ENCODE measurements around the gene ZMYND8.

Gene ZMYND8

GRCh38 chr20:47256668-47257236 lies 99.7 kb downstream of the ZMYND8 start:
- H3K27ac ChIP-seq, result no peak overlapping the region
- TF ChIP-seq ZFX (IDR thresholded peaks at IDR 0.05; ENCODE audit: borderline replicate concordance), result no peak
- no peak for TF ChIP-seq CTCF (IDR thresholded peaks at IDR 0.05)

GRCh38 chr20:47253872-47254271 lies 102.6 kb downstream of the ZMYND8 start:
- no peak overlapping the region for H3K27ac ChIP-seq

DNA sequence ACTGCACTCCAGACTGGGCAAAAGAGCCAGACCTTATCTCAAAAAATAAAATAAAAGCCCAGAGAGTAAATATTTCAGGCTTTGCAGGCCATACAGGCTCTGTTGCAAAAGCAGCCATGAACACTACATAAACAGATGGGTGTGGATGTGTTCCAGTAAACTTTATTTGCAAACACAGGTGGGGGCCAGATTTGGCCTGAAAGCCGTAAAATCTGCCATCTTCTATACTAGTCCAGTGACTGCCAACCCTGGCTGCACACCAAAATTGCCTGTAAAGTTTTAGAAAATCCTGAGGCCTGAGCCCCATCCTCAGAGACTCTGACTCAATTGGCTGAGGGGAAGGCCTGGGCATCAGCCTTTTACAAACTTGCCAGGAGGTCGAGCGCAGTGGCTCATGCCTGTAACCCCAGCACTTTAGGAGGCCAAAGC lies 103.6 kb downstream of the ZMYND8 start:
- TF ChIP-seq CTCF (IDR thresholded peaks at IDR 0.05) (no peak), ZFX (IDR thresholded peaks at IDR 0.05; ENCODE audit: borderline replicate concordance) (no peak)
- H3K27ac ChIP-seq, result peak overlapping the region; percentile 54

More at GRCh38 chr20:47253872-47254271, 102.6 kb downstream of the ZMYND8 start:
- TF ChIP-seq CTCF (IDR thresholded peaks at IDR 0.05), result no peak
- no peak for TF ChIP-seq ZFX (IDR thresholded peaks at IDR 0.05; ENCODE audit: borderline replicate concordance)

DNA sequence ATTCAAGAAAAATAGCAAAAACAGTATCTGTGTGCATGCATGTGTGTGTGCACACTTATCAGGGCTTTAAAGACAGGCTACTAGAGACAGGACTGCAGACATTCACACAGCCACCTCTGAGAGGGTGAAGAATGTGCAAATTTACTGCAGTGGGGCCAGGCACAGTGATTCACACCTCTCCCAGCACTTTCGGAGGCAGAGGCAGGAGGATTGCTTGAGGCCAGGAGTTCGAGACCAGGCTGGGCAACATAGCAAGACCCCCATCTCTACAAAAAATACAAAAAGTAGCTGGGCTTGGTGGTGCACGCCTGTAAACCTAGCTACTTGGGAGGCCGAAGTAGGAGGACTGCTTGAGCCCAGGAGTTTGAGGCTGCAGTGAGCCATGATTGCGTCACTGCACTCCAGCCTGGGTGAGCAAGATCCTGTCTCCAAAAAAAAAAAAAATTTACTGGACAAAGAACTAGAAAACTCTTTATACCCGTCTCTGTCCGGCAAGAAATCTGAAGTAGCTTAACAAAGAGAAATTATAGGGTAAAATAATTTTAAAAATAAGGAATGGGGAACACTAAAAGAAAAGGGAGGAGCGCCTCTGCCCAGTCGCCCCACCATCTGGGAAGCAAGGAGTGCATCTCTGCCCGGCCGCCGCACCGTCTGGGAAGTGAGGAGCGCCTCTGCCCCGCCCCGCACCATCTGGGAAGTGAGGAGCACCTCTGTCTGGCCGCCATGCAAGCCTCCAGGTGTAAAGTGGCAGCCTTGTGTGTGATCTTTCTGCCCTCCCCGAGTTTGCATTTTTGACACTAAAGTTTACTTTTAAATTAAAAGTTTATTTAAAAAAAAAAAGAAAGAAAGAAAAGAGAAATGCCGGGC lies 105.1 kb downstream of the ZMYND8 start:
- TF ChIP-seq CTCF (IDR thresholded peaks at IDR 0.05), result no peak
- no peak for TF ChIP-seq ZFX (IDR thresholded peaks at IDR 0.05; ENCODE audit: borderline replicate concordance)
- no peak overlapping the region for H3K27ac ChIP-seq

DNA sequence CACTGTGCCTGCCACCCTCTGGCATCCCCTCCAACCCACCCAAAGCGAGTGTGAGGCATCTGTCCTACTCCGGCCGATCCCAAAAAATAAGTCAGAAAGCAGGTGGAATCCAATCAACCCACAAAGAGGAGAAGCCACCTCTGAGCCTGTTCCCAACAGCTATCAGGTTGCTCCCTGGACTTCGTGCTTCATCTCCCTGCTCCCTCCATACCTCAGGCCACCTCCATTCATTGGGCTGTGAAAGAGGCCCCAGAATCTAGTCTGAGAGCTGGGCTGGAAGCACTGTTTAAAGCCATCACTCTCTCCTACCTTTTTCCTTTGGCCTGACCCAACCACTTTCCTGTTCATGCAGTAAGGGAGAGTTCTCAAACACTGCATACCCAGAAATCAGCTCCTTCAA lies 106.1 kb downstream of the ZMYND8 start:
- TF ChIP-seq CTCF (IDR thresholded peaks at IDR 0.05) (no peak), ZFX (IDR thresholded peaks at IDR 0.05; ENCODE audit: borderline replicate concordance) (no peak)
- no peak overlapping the region for H3K27ac ChIP-seq

GRCh38 chr20:47249913-47250312 lies 106.6 kb downstream of the ZMYND8 start:
- no peak overlapping the region for H3K27ac ChIP-seq
- TF ChIP-seq ZFX (IDR thresholded peaks at IDR 0.05; ENCODE audit: borderline replicate concordance) (no peak), CTCF (IDR thresholded peaks at IDR 0.05) (no peak)

DNA sequence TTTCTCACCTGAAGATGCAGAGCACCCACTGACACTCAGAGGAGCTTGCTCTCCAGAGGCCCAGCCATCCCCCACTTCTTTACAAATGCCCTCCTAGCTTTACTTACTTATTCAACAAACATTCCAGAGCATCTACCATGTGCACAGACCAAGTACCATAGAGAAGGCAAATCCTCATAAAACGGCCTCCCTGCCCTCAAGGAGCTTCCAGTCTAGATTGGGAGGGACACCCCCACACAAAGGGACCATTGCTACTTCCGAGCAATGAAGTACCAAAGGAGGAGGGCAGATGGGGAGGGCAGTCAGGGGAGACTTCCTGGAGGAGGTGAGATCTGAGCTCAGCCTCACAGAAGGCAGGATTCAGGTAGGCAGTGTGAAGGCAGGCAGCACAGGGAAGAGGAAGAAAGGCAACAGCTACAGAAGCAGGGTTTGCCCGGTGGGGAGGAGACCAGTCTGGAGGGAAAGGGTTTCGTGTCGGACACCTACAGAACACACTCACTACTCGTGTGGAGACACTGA lies 108.0 kb downstream of the ZMYND8 start:
- H3K27ac ChIP-seq, result no peak overlapping the region

More for the DNA sequence above, 108.0 kb downstream of the ZMYND8 start:
- TF ChIP-seq CTCF (IDR thresholded peaks at IDR 0.05), result no peak
- TF ChIP-seq ZFX (IDR thresholded peaks at IDR 0.05; ENCODE audit: borderline replicate concordance), result no peak
